NCI-H1092 (cell line): ENCODE measurements around the gene RNF141.

Experiments
- DNase-seq: peaks from one replicate; lab custom pipeline; 2025; lab: John Stamatoyannopoulos, UW

The RNF141 gene

DNA sequence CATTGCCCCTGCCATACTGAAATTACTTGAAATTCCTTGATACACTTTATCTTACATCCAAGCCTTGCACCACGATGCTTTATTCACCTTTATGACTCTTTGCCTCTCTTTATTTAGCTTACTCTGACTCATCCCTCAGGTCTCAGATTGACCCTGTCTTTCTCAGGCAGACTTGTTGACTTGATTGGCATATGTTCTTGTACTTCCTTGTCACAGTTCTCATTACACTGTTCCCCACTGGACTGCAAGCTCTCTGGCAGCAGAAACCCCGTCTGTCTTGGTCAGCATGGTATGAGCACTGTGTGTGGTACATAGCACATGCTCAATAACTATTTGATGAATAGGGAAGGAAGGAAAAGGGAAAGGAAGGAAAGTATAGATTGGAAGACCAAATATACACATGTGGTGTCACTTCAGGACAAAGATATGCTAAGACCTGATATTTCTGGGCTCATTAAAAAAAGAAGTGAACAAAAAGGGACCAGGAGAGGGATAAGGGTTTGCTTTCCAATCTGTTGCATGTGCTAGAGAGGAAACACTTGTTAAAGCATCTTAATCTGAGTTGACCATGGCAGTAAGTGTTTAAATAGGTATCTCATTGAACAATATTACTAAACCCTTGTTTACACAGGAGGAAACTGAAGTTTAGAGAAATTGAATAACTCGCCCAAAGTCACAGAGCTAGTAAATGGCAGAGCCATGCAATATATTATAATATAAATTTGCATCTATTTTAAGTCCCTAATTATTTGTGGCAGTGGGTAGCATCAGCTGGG lies 20.2 kb upstream of the RNF141 start:
- DNase-seq, result no peak

DNA sequence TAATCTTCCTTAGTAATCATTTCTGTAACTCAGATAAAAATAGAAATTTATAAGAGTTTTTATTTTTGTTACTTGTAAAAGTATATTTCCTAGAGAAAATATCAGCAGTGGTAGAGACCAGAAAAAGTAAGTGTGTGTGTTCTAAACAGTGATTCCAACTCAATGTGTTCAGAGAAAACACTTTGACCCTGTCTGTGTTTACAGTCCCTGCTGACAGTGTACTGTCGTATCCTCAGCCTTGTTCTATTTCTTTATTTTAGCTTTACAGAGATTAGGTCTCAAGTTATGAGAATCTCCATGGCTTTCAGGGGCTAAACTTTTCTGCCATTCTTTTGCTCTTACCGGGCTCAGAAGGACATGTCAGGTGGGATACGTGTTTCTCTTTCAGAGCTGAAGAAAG lies 17.3 kb upstream of the RNF141 start:
- no peak for DNase-seq

DNA sequence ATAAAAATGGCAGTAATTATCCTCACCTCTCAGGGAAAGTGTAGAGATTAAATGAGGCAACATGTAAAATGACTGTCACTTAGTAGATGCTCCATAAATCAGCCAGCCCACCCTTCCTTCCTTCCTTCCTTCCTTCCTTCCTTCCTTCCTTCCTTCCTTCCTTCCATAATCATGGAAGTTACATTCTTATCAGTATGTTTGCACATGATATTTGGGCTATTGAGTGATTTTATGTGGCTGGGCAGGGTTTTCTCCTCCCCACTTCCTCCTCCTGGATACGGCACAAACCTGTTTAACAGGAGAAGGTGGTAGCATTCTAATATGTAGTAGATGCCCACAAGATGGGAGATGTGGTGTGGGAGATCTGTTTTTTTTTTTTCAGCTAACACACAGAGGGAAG lies 15.6 kb upstream of the RNF141 start:
- DNase-seq, result no peak

DNA sequence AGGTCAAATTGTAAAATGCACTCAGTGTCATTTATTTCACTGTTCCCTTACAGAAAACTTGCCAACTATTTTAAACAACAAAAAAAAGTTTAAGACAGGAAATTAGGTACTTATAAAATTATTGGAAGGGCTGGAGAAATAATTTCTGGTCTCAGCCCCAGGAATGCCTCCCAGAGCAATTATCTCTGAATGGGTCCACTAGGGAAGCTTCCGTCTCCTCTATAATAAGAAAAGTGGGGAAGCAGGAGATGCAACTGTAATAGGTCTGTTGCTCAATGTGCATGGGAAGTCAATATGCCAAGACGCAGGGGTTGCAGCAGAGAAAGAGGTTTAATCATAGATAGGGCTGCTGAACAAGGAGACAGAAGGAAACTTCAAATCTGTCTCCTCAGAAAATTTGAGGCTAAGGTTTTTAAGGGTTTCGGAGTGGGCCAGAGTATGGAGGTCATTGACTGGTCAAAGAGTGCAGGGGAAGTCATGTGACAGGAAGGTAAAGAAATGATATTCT lies 10.9 kb upstream of the RNF141 start:
- no peak for DNase-seq

DNA sequence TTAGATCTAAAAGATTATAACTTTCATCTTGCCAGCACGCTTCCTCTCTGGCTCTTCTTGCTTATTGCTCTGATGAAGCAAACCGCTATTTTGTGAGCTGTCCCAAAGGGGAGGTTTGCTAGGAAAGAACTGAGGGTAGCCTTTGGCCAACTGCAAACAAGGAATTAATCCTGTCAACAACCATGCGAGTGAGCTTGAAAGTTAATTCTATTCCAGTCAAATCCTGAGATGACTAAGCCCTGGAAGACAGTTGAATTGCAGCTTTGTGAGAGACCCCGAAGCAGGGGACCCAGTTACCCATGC lies 10.3 kb upstream of the RNF141 start:
- DNase-seq, result no peak

DNA sequence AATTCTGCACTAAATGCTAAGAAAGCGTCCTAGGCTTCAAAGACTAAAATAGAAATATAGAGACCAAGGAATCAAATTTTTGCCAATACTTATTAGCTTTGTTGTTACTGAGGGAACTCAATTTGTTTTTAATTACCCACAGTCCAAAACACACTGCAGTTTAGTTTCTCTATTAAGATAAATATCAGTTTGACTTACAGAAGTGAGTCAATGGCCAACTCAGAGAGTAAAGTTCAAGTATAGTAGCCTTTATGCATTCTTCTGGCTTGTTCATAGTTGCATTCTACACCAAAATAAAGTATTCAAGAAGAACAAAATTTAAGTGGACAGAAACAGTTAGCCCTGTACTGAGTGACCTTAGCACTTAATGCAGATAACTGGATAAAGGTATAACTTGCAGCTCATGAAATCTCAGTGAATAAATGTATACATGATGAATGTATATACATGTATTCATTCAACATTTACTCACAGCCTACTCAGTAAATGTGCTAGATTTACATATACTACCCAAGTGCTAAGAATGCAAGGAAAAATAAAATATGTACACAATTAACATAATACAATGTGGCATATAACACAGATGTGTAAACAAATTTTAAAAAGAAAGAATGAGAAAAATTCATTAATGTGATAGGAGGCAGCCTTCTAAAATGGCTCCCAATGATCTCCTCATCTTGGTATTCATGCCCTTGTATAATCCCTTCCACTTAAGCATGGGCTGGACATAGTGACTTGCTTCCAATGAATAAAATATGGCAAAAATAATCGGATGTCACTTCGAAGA lies 9.7 kb upstream of the RNF141 start:
- no peak for DNase-seq

DNA sequence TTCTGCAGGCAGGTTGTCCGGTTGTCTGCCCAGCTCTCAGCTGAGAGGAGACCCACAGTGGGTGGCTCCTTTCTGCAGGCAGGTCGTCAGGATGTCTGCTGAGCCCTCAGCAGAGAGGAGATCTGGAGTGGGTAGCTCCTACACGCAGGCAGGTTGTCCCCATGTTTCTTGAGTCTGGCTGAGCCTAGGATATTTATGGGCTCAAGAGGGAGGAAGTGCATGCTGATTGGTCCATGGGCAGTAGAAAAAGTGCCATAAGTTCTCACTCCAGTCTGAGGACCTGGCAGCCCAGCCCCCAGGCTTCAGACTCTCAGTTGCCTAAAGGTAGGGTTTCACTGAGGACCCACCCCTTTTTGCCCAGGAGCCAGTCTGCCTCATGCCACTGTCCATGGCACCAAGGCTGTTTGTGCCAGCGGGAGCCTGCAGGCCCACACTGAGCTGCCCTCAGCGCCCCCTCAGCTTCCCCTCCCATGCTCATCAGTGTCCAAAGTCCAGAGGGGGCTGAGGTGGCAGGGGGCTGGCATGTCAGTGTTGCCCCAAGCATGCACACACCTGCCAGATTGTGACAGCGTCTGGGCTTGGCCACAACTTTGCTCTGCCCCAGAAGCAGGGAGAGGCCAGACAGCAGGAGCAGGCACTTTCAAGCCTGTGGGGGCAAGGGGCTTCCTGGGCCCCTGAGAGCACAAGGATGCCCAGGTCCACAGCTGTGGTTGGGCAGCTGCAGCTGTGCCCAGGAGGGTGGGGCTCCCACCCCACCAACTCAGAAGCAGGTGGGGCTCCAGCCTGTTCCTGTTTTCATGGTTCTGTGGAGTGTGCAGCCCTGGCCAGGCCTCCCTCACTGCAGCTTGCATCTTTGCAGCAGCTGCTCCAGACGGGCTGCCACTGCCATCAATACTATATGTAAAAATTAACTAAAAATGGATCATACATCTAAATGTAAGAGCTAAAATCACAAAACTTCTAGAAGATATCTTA lies 3.8 kb upstream of the RNF141 start:
- no peak for DNase-seq

DNA sequence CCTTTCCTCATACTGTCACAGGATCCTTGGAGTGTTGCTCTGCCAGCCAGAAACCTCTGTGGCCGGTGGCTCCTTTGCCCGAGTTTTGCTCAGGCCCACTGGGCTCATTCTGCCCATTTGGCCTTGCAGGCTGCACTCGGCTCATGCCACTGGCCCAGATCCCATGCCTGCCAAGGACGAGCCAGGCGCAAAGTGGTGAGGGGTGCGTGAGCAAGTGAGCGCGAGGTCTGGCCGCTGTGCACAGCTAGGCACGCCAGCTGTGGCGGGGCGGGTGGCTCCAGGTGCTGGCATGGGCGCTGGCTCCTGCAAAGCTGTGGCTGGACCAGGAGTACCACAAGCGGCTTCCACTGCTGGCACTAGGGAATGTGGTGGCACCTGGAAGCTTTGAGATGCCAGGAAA lies 2.8 kb upstream of the RNF141 start:
- DNase-seq, result no peak

DNA sequence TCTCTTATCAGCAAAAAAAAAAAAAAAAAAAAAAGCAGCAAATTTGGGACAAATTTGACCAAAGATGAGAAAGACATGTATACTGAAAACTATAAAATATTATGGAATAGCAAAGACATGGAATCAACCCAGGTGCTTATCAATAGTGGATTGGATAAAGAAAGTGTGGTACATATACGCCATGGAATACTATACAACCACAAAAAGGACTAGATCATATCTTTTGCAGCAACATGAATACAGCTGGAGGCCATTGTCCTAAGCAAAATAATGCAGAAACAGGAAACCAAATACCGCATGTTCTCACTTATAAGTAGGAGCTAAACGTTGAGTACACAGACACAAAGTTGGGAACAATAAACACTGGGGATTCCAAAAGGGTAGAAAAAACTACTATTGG lies 1.8 kb upstream of the RNF141 start:
- DNase-seq, result no peak

DNA sequence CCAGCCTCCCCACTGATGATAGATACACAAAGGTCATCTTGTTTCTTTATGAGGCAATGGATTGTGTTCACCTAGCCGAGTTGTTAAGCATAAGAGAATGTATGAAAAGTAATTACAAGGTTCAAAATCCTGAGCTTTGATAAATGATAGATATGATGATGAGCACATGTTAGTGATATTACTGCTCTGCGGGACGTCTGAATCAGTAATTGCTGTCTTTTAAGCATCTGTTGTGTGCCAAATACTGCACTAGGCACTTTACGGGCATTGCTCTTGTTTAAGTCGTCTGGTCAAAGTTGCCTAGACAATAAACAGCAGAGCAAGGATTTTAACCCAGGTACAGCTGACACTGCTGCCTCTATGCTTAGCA lies 559 bp upstream of the RNF141 start:
- no peak for DNase-seq

DNA sequence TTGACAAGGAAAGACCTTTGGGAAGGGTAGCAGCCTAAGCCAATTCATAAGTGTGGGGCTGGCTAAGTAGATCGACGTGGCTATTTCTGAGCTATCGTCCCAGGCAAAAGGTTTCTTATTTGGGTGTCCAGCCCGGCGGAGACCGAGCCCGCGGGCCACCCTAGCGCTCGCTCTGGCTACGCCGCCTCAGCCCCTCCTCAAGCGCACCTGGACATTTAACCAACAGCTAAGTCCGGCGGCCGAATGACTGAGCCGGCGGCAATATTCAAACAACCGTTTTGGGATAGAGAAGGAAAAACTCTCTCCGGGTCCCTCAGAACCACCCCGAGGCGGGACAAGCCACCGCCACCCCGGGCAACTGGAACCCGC lies 457 bp downstream of the RNF141 start:
- no peak for DNase-seq

DNA sequence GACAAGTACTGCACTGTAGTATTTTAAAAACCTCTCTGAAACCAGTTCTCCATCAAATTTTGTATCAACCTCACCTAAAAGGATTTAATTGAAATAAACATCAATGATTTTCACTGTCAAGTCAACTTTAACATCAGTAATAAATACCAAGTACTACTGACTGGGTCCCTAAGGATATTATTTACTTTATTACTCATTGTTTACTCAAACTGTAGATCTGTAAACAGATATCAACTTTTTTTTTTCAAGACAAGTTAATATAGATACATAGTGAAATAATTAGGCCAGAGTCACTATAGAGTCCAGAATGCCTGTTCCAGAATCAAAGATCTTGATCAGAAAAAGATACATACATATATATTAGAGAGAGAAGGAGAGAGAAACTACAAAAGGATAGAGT lies 1.6 kb downstream of the RNF141 start:
- no peak for DNase-seq

DNA sequence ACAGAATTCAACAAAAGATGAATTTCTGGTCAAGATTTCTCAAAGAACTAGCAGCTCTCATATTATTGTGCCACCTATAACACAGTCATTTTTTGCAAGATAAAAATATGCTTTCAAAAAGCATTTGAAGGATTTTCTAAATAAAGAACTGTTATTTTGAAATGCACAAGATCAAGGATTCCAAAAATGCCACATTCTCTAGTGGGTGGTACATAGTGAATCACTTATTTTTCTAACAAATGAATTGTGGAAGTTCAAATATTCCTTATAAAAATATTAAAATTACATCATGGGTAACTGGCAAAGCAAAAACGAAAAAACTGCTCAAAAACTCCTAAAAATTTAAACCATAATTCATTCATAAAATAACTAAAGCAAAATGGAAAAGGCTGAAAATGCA lies 2.1 kb downstream of the RNF141 start:
- no peak for DNase-seq

DNA sequence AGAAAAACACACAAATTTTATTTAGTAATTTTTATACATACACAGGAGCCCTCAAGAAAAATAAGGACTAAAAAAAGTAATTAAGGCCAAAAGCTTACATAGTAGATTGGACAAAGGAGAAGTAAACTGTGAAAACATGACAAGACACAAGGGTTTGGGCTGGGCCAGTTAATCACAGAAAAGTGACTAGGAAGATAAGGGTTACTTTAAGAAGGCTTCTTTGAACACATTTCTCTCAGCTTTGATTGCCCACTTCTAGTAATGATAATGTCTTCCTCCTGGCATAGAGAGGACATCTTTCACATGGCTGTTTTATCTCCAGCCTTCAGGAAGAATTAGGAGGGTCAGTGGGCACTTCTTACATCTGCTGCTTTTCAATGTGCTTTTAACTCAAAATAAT lies 3.4 kb downstream of the RNF141 start:
- no peak for DNase-seq

DNA sequence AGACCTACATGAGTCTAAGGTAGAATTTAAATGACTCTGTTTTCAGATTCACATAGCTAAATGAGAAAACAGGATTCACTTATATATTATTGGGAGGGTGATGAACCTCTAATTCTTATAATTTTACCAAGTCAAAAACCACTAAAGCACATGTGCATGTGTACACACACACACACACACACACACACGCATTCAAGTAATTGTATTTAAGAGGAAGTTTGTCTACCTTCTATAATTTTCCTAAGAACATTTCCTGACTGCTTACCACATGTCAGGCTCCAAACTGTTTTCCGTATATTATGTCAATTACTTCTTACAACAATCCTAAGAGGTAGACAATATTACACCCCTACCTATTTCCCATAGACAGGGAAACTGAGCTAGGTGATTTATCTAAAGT lies 6.7 kb downstream of the RNF141 start:
- DNase-seq, result no peak

DNA sequence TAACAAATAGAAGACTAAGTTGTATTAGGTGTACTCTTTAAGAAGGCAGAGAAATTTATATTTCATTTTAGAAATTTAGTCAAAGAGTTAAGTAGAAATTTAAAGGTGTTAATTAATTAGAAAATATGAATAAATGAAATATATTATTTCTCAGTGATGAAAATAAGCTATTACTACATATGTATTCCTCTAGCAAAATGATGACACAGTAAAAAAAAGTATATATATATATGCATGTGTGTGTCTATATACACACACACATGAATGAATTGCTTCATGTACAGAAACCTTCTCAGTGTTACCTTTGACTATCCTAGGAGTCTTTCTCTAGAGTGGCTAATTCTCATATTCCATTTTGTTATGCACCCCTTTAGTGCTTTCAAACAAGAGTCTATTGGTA lies 7.7 kb downstream of the RNF141 start:
- DNase-seq, result no peak

DNA sequence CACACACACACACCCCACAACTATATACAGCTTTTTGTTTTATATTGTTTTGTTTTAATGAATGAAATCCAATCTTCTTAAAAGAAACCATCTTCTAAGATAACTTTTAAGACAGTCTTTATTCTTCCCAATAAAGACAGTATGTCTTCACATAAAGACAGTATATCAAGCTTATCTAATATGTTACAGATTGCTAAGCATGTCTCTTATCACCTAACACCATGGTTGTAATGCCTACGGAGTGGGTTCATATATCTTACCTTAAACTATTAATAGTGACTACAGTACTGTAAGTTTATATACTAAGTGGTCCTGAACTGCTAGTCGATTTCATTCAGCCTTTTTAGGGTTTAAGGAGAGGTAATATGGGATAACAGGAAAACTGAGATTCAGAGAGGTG lies 8.5 kb downstream of the RNF141 start:
- DNase-seq, result no peak

DNA sequence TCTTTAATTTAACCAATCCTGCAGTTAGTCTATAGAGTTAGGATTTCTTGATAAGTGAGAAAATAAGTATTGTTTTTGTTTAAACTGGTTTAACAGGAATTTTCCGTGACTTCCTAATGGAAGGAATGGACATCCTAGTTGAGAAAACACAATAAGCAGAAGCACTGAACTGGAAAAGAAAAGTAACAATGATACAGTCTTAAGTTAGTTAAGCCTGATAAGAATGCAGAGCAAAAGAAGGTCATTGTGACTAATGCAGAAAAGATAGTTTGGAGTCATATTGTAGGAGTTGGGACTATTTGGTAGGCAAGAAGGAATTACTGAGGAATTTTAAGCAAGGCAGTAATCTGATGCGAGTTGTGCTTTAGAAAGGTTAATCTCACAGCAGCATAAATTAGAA lies 11.7 kb downstream of the RNF141 start:
- DNase-seq, result no peak

DNA sequence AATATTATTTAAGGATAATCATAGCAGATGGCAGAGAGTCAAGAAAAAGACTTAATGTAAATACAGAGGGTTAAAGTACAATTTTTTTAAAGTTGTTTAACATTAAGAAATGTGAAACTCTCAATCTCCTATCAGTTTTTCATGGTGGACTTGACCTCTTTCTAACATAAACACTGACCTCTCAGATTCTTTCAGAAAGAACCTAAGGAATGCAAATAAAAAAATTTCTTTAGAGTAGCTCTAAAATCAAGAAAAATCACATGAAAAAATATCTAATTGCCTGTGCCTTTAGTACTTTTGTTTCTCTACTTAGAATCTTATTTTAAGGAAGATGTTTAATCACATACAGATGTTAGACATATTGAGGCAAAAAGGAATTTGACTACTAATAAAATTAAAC lies 12.9 kb downstream of the RNF141 start:
- DNase-seq, result no peak

DNA sequence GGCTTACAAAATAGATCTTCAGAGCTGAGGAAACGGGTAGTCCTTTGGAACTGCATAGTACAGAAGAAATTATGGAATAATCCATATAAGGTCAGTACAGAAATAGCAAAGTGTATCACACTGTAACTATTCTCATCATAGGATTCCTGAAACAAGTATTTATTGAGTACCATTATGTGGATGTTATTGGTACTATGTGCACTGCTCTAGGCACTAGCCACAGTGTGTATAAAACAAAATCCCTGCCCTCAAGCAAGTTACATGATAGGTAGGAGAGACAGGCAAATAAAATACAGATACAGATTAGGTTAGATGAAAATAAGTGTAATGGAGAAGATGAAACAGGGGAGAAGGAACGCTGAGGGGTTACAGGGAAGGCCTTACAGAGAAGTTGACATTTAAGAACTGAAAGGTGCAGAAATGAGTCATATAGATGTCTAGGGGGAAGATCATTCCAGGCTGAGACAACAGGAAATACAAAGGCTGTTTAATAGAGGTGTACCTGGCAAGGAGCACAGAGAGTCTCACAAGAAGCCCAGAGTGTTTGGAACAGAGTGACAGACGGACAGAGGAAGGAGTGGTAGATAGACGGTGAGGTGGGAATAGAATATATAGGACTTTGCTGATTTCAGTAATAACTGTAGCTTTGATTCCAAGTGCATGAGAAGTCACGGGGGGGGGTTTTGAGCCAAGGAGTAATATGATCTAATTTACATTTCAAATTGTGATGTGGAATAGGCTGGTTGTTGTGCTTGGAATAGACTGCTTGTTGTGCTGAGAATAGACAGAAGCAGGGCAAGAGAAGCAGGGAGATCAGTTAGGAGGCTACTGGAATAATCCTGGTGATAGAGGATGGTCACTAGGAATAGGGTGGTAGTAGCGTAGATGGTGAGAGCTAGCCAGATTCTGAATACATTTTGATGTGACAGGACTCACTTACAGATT lies 13.7 kb downstream of the RNF141 start:
- DNase-seq, result no peak

DNA sequence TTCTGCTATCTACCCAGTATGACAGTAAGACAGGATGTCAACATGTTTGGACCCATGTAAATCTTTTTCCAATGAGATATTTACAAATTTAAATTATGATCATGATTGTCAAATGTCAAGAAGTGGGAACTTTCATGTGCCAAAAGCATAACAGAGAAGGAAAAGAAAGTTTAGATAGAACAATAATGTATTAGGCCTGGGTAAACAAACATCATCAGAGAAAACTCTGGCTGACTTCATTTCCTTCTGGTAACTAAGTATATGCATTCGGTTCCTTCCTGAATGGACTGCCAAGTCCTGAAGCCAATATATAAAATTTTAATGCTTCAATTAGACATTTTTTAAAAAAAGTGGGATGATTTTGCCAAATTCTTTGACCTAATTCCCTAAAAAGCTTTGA lies 16.5 kb downstream of the RNF141 start:
- no peak for DNase-seq

DNA sequence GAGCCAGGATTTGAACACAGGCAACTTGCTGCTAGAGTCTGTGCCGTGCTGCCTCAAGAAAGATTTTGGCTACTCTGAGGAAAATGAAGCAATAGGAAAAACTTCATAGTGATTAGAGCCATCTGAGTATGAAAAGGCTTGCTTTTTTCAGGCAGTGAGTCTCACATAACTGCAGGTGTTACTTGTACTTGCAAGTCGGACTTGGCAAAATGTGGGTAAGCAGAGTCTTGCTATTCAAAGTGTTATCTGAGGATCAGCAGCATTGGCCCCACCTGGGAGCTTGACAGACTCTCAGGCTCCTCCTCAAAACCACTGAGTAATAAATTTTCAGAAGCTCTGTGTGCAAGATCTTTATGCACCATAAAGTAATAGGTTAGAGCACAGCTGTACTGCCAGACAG lies 18.1 kb downstream of the RNF141 start:
- DNase-seq, result no peak
